HG02885 (cell line): ENCODE data around the gene PKN1.
"Not testable (repeated sequence)": the region's sequence is repeated elsewhere in the genome, so short reads cannot be mapped to it uniquely, and the experiment has no call there.

ENCODE experiments used
- ATAC-seq: cut with Tn5 transposase; IDR thresholded peaks from one replicate; pipeline ENCODE4 v1.9.1; 2021; ENCODE audit warnings: mild to moderate bottlenecking; ENCODE audit not compliant: unreplicated experiment, poor library complexity

Gene PKN1

DNA sequence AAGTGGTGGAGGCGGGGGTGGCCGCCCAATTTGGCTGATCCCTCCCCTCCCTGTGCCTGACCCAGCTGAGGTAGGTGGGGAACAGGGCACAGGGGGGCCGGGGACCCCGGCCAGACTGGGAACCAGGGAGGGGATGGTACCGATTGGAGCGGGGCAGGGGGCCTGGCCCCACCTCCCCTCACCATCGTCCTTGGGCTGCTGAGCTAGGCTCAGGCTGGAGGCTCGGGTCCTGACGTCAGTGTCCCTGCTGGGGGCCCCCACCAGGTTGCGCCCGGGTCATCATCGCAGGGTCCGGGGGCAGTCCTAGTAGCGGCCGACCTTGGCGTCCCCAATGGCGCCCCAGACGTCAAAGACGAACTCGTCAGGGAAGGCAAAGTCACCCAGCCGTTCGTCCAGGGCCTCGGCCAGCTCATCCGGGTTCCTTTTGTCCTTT is 45.0 kb downstream of the PKN1 start:
- ATAC-seq: no peak

DNA sequence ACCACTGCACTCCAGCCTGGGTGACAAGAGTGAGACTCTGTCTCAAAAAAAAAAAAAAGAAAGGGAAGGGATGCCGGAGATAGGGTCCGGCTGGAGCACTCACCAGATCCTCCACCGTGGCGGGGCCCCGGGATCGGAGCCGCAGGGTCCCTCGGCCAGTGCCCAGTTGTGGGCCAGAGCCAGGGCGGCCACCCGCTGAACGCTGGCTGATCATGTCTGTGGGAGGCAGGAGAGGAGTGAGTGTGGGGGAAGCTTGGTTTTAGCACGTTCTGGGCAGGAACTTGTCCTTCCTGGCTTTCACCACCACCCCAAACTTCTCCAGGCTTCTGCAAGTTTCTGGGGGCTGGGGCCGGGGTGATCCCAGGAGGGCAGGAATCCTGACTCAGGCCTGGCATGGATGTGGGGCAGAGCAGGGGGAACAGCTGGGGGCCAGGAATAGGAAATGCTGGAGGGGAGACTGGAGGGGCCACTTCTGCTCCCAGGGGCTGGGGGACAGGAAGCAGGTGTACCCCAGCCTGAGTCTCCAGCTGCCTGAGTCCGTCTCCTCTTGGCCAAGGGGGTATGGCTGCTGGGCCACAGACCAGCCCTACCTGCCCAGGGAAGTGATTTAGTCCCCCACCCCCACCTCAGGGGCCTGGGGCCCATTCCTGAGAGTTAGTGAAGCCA is 46.3 kb downstream of the PKN1 start:
- ATAC-seq: no peak

- ATAC-seq: no peak
These were observed 47.0 kb downstream of the PKN1 start for GRCh38 chr19:14479975-14480699.

GRCh38 chr19:14480700-14481079 is 47.6 kb downstream of the PKN1 start:
- no peak for ATAC-seq

DNA sequence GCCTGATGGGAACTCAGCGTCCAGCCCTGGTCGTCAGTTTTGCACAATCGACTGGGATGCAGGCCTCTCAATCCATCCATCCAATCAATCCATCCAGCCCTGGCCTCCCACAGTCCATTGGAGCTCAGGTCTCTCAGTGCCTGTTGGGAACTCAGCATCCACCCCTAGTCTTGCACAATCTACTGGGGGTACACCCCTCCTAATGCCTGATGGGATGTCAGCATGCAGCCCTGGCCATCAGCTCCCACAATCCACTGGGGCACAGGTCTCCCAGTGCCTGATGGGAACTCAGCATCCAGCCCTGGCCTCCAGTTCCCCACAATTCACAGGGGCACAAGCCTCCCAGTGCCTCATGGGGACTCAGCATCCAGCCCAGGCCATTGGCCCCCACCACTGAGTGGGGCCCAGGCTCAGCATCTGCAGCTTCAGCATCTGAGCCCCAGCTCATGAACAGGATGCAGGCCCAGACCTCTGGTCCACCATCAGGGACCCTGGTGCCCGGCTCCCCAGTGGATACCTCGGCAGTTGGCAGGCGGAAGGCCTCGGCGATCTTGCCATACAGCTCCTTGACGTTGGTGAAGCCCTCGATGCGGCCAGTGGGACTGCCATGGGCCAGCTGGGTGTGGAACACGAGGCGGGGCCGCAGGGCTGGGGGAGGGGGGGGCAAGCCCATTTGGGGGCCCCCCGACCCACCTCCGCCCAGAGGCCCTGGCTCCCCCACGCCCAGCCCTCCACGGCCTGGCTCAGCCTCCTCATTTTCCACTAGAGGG is 49.3 kb downstream of the PKN1 start:
- ATAC-seq: no peak

GRCh38 chr19:14487370-14488125 is 54.4 kb downstream of the PKN1 start:
- no peak for ATAC-seq

DNA sequence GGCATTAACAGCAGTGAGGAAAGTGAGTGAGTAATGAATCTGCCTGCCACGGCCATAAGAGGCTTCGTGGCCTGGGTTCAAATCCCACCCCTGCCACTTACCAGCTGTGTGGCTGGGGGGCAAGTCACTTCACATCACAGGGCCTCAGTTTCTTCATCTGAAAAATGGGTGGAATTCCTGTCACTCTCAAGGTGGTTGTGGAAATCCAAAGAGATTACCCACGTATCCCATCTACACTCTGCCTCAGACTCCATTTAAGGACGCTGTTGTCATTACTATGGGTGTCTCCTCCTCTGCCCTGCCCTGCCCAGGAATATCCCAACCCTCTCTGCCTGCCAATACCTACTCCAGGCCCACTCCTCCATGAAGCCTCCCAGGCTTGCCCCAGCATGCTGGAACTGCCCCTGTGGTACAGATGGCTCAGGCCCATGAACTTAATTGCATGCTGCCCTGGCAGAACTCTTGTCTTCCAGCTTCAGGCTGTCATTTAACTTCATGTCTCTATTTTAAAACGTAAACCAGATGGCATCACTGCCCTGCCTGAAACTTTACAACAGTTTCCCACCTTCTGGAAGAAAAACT is 59.7 kb downstream of the PKN1 start:
- ATAC-seq: no peak

DNA sequence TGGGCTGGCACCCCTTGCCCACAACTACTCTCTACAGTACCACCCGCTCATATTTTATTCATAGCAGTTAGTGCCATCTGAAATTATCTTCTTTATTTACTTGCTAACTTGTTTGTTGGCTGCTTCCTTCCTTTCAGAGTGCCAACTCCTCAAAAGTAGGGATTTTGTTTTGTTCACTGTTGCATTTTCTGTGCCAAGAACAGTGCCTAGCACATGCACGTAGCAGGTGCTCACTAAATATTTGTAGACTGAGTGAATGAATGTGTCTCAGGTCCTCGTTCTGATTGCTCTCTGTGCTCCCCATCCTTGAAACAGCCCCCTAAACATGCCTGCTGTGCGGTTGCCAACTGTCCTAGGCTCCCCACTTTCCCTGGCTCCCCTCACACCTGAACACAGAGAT is 61.3 kb downstream of the PKN1 start:
- no peak for ATAC-seq

DNA sequence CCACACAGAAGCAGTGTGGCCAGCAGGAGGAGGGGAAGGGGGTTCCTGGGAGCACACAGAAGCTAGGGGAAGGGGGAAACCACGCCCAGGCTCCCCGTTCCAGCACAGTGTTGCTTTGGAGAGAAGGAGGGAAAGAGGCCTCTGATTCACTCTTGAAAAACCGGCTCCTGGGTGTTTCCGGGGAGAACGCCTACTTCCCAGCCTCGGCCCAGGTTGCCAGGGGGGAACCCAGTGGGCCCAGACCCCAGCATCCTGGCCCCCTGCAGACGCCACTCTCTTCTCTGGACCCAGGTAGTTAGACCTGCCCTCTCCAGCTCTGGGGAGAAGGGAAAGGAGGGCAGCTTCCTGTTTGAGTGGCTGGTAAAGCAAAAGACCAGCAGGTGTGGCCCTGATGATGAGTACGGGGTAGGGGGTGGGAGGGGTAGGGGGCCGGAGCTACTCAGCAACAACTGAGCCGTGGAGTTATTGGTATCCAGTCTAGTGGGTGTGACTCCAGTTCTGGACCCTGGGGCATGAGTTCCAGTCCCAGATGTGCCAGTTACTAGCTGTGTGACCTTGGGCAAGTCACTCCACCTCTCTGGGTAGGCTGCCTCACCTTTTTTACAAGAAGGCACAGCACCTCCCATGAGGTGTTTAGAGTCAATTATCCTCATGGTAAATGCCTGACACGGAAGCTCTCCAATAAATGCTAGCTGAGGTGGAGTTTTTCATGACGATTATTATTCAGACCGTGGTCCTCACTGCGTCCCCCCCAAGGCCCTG is 62.0 kb downstream of the PKN1 start:
- ATAC-seq: no peak

DNA sequence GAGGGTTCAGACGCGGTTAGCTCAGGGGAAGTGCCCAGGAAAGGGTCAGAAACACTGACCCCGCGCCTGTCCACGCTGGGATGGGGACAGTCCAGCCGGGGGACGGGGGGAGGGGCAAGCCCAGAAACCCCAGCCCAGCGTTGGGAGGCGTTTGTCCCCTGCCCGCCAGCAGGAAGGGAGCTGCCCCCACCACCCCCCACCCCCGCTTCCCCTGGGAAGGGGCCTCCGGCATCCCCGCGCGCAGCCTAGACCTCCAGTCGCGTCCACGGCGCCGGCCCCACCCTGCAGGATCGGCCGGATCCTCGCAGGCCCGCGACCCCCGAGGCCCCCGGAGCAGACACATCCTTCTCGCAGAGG is 62.5 kb downstream of the PKN1 start:
- ATAC-seq: no peak

DNA sequence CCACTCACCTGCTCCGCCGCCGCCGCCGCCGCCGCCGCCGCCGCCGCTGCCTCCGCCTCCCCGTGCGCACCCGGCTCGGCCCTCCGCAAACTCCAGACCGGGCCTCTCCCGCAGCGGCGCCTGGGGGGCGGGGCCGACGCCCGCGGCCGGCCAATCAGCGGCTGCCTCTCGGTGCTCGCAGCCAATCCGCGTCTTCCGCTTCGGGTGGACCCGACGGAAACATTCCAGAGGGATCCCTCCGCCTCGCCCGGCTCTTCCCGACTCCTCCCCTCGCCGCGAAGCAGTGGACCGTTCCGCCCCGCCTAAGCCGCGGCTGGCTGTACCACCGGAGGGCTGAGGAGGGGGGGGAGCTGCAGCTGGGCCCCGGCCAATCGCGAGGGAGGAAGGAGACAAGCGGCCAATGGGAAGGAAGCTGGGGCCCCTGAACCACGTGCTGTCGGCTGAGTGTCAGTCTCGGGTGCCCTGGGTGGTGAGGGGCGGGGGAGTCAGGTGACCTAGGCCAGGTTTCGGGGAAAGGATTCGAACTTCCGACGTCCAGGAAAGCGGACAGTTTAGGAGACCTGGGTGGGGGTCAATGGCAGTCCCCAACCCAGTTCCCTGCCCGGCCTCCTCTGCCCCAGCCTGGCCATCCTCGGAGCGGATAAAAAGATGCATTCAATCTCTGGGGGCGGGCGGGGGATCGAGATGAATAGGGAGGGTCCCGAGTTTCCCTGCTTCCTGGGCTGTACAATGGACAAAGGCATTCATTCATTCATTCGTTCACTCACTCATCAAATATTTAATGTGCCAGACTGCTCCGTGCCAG is 63.1 kb downstream of the PKN1 start, which contains the start of gene GIPC1:
GIPC1 (minus strand) TSS at position 99 of the 805 bp plus-strand sequence. CDS start 13,151 bp downstream, outside the sequence.
- ATAC-seq: peak; percentile 73

- no peak for ATAC-seq
These were observed 63.7 kb downstream of the PKN1 start for GRCh38 chr19:14496834-14497227.

DNA sequence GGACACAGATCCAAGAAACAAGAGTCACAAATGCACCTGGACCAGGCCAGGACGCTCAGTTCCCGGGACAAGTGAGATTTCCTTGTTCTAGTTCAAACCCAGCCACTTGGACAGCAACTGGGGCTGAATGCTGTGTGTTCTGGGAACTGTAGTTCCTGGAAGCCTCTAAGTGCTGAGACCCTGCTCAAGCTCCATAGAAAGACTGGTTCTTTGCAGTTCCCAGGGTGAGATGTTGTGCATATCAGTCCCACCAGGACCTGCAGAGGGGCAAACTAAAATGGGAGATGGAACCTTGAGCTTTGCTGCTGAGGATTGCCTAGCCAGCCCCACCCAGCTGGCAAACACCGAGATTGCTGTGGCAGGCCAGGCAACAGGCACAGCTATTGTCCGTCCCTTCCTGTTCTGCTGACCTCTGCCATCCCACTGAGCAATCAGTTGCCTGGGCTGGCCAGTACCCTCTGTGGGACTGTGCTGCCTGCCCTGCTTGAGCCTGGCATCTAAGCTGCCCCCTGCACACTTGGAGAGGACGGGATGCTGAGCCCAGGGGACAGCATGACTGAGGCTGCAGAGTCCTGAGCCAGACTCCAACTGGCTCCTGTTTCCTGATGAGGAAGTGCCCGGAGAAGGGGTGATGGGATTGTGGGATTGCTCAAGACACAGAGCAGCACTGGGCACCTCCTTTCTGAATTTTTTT is 64.3 kb downstream of the PKN1 start:
- ATAC-seq: no peak

- ATAC-seq: no peak
These were observed 69.4 kb downstream of the PKN1 start for GRCh38 chr19:14502334-14503092.

DNA sequence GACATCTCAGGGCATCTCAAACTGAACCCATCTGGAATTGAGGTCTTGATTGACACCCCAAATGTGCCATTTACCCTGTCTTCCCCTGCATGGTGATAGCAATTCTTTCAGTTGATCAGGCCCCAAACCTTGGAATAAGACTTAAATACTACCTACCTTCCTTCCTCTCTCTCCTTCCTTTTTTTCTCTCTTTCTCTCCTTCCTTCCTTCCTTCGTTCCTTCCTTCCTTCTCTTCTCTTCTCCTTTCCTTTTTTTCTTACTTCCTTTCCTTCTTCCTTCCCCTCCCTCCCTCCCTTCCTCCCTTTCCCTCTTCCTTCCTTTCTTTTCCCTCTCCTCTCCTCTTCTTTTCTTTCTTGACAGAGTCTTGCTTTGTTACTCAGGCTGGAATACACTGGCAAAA is 70.2 kb downstream of the PKN1 start:
- ATAC-seq: no peak

GRCh38 chr19:14504575-14504974 is 71.5 kb downstream of the PKN1 start:
- ATAC-seq: not testable (repeated sequence)

GRCh38 chr19:14505488-14506239 is 72.6 kb downstream of the PKN1 start:
- ATAC-seq: no peak
